Karpas-422 (cell line): Measurements from ENCODE around the gene TTC34. TPM values are rescaled to one million over a fixed set of nuclear protein-coding genes. Genes with fewer than 3 reads are reported as not detected.

Source experiments
- DNase-seq: peaks from one replicate; pipeline ENCODE4 v3.0.0-alpha.2; 2015
- H2AFZ ChIP-seq: fragments of 200-600 bp; sonication (generic); 2 replicates; pipeline ENCODE4 v1.6.1; 2014; ENCODE audit warnings: antibody characterized with exemption, low read length, mixed read lengths
- H3K27ac ChIP-seq: fragments of 200-600 bp; sonication (generic); 2 replicates; pipeline ENCODE4 v1.5.1; 2014; ENCODE audit warnings: mild to moderate bottlenecking, low read length, moderate library complexity
- H3K27me3 ChIP-seq: fragments of 200-600 bp; sonication (generic); 2 replicates; pipeline ENCODE4 v1.6.1; 2014; ENCODE audit warnings: low read length, mixed read lengths
- H3K36me3 ChIP-seq: fragments of 200-600 bp; sonication (generic); 2 replicates; pipeline ENCODE4 v1.6.1; 2014; ENCODE audit warnings: low read length, mixed read lengths; ENCODE audit not compliant: insufficient read depth
- H3K4me1 ChIP-seq: fragments of 200-600 bp; sonication (generic); 2 replicates; pipeline ENCODE4 v1.6.1; 2014; ENCODE audit warnings: mild to moderate bottlenecking, low read length, mixed read lengths
- H3K4me2 ChIP-seq: fragments of 200-600 bp; sonication (generic); 2 replicates; pipeline ENCODE4 v1.6.1; 2014; ENCODE audit warnings: low read length, low read depth, mild to moderate bottlenecking; ENCODE audit not compliant: poor library complexity, severe bottlenecking
- H3K4me3 ChIP-seq: fragments of 200-600 bp; sonication (generic); 2 replicates; pipeline ENCODE4 v1.5.1; 2014; ENCODE audit warnings: mild to moderate bottlenecking, antibody characterized with exemption, low read length, mixed read lengths
- H3K79me2 ChIP-seq: fragments of 200-600 bp; sonication (generic); 2 replicates; pipeline ENCODE4 v1.6.1; 2014; ENCODE audit warnings: mild to moderate bottlenecking, low read length, mixed read lengths
- H3K9ac ChIP-seq: fragments of 200-600 bp; sonication (generic); 2 replicates; pipeline ENCODE4 v1.6.0; 2014; ENCODE audit warnings: low read length
- H3K9me2 ChIP-seq: fragments of 200-600 bp; sonication (generic), shearing (Covaris generic); replicated peaks from 2 replicates; pipeline ENCODE4 v1.6.0; 2014; ENCODE audit warnings: mild to moderate bottlenecking, low read length, moderate library complexity; ENCODE audit not compliant: insufficient read depth
- H3K9me3 ChIP-seq: fragments of 300-700, 200-600 bp; sonication (generic); 2 replicates; pipeline ENCODE4 v1.6.1; 2014; ENCODE audit warnings: low read length, mixed read lengths
- H4K20me1 ChIP-seq: fragments of 200-600 bp; sonication (generic); 2 replicates; pipeline ENCODE4 v1.6.1; 2014; ENCODE audit warnings: mild to moderate bottlenecking, antibody characterized with exemption, low read length, low read depth; ENCODE audit not compliant: insufficient read depth
- total RNA-seq: library from RNA; depleted of rRNA; stranded (reverse); fragments of >200 nt; shearing (Covaris generic); gene quantifications from 2 replicates; pipeline ENCODE4 v1.2.3, GENCODE V29; 2014; ENCODE audit warnings: low replicate concordance

Gene TTC34
- total RNA-seq, 1 experiment from 2014 or later, result 1.0 TPM

DNA sequence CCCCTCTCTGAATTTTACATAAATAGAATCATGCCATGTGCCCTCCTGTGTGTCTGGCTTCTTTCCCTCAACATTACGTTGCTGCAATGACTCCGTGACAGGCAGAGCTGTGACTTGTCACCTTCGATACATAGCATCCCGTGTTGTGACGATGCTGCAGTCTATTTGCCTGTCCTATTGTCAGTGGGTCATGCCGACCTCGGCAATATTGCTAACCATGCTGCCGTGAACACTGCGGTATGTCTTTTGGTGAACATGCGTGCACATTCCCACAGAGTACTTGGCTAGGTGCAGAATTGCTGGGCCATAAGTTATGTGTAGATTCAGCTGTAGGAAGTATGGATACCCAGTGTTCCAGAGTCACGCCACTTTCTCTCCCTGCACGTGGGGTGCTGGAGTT, 36.3 kb upstream of the TTC34 start:
- no peaks in the 10 kb centered on the region for H3K4me1 ChIP-seq
- H3K9me3 ChIP-seq, result no peaks in the 10 kb centered on the region
- H2AFZ ChIP-seq, result no peak overlapping the region
- H3K27ac ChIP-seq, result no peak overlapping the region
- H3K27me3 ChIP-seq, result peaks cover 4% of the 10 kb centered on the region; the same call in 1 of the 2 replicates
- DNase-seq, result no peak
- H3K79me2 ChIP-seq, result no peaks in the 10 kb centered on the region
- H4K20me1 ChIP-seq, result no peaks in the 10 kb centered on the region
- no peak overlapping the region for H3K4me2 ChIP-seq
- no peak overlapping the region for H3K9ac ChIP-seq
- H3K4me3 ChIP-seq, result no peak overlapping the region
- no peaks in the 10 kb centered on the region for H3K36me3 ChIP-seq
- H3K9me2 ChIP-seq, result no peaks in the 10 kb centered on the region

DNA sequence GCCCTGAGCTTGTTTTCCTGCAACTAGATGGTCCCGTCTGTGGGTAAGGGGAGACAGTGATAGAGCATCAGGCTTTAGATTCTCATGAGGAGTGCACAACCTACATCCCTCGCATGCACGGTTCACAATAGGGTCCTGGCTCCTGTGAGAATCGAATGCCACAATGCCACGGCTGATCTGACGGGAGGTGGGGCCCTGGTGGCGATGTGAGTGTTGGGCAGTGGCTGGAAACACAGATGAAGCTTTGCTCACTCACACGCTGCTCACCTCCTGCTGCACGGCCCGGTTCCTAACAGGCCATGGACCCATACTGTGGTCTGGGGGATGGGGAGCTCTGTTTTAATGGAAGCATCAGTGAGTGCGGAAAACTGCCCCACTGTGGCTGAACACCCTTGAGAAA, 35.8 kb upstream of the TTC34 start:
- DNase-seq, result no peak
- H3K4me1 ChIP-seq, result no peaks in the 10 kb centered on the region
- H3K9ac ChIP-seq, result no peak overlapping the region
- no peak overlapping the region for H3K4me2 ChIP-seq
- no peak overlapping the region for H3K27ac ChIP-seq
- H3K79me2 ChIP-seq, result no peaks in the 10 kb centered on the region
- no peak overlapping the region for H2AFZ ChIP-seq
- H4K20me1 ChIP-seq, result no peaks in the 10 kb centered on the region
- H3K9me2 ChIP-seq, result no peaks in the 10 kb centered on the region
- no peak overlapping the region for H3K4me3 ChIP-seq
- no peaks in the 10 kb centered on the region for H3K9me3 ChIP-seq
- H3K36me3 ChIP-seq, result no peaks in the 10 kb centered on the region
- peaks cover 4% of the 10 kb centered on the region; the same call in 1 of the 2 replicates for H3K27me3 ChIP-seq

DNA sequence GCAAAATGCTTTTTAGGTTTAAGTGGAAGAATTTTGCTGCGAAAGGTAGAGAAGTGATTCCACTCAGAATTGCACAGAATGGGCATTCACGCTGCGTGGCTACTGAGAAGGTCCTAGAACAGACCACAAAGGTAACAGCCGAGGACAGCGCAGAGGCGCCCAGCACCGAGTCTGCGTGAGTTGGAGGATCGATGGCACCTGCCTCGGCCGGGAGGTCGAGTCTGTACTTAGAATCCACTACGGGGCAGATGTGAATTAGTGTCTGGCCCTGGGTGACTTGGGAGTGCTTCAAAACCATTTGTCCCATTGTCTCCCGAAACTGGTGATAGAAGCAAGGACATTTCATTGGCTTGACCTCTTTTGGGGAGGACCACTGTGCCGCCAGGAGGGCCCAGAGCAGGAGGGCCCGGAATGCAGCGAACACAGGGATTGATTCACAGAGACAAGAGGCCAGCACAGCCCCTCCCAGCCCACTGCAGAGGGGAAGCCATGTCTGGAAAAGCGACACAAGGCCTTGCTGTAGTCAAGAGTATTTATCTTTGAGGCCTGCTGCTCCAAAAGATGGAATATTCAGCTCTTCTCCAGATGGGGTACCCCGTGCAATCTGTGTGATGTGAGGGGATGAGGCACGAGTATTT, 35.0 kb upstream of the TTC34 start:
- no peak for DNase-seq
- Histone ChIP-seq H3K9me3 (no peaks in the 10 kb centered on the region), H3K9me2 (no peaks in the 10 kb centered on the region), H3K4me2 (no peak overlapping the region), H3K4me3 (no peak overlapping the region), H3K27me3 (peaks cover 4% of the 10 kb centered on the region; the same call in 1 of the 2 replicates), H3K4me1 (no peaks in the 10 kb centered on the region), H4K20me1 (no peaks in the 10 kb centered on the region), H2AFZ (no peak overlapping the region), H3K27ac (no peak overlapping the region), H3K36me3 (no peaks in the 10 kb centered on the region), H3K79me2 (no peaks in the 10 kb centered on the region), H3K9ac (no peak overlapping the region)

DNA sequence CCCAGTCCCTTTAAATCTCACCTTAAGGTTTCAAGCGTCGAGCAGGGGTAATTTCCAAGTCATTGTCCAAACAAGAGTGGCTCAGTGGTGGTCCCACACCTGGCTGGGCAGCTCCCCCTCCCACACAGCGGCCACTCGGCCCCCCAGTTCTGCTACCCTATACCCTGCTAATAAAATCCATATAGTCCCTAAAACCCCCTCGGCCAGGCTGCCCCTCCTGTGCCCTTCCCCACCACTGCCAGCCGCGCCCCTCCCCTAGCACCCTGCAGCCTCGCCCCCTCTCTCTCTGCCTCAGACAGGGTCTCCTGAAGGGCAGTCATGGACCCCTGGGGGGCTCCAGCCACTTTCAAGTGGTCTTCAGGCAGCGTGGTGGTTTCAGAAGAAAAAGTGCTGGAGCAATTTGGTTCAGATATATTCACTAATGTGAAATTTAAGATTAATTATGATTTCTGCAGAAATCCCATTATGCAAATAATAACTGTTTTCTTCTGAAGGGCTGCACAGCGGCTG, 34.2 kb upstream of the TTC34 start:
- H3K4me1 ChIP-seq, result no peaks in the 10 kb centered on the region
- H2AFZ ChIP-seq, result no peak overlapping the region
- H3K9me2 ChIP-seq, result no peaks in the 10 kb centered on the region
- no peak overlapping the region for H3K4me3 ChIP-seq
- no peaks in the 10 kb centered on the region for H4K20me1 ChIP-seq
- H3K9me3 ChIP-seq, result no peaks in the 10 kb centered on the region
- no peaks in the 10 kb centered on the region for H3K79me2 ChIP-seq
- H3K27ac ChIP-seq, result no peak overlapping the region
- H3K36me3 ChIP-seq, result no peaks in the 10 kb centered on the region
- H3K4me2 ChIP-seq, result no peak overlapping the region
- no peak overlapping the region for H3K9ac ChIP-seq
- peaks cover 4% of the 10 kb centered on the region; the same call in 1 of the 2 replicates for H3K27me3 ChIP-seq
- DNase-seq, result no peak

DNA sequence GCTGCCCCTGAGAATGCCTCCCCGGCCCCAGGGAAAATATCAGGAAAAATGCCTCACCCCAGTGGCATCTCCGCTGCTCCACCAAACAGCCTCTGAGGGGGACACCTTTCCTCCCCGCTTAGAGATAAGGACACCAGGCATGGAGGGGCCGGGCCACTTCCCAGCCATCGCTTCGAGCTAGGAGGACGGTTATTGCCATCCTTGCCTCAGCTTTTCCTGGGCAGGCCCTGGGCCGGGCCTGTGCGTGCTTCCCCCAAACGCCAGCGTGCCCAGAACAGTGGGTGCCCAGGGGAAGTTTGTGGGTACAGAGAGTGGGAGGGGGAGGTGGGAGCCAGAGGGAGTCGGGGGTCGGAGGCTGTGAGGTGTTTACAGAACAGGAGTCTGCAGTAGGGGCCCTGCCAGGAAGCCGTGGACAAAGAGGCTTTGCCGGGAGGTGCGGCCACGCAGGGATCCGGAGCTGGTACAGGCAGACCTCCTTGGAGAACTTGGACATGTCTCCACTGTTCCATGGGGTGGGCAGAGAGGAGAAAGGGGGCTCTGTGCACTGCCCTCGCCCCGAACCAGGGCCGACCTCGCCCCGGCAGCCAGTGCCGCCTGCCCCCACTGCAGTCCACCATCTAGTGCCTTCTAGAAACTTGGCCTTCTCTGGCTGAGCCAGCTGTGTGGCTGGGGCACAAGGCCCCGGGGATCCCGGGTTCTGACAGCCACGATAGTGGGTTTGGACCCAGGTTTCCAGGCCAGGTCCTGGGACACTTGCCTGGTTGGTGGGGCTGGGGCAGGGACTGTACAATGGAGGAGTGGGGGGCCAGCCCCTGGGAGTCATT, 33.5 kb upstream of the TTC34 start:
- DNase-seq, result no peak
- Histone ChIP-seq H3K9me3 (no peaks in the 10 kb centered on the region), H3K36me3 (no peaks in the 10 kb centered on the region), H3K27me3 (peaks cover 3% of the 10 kb centered on the region; the same call in 1 of the 2 replicates), H3K4me3 (no peak overlapping the region), H4K20me1 (no peaks in the 10 kb centered on the region), H3K9ac (no peak overlapping the region), H3K9me2 (no peaks in the 10 kb centered on the region), H3K27ac (no peak overlapping the region), H2AFZ (no peak overlapping the region), H3K4me1 (no peaks in the 10 kb centered on the region), H3K79me2 (no peaks in the 10 kb centered on the region), H3K4me2 (no peak overlapping the region)

DNA sequence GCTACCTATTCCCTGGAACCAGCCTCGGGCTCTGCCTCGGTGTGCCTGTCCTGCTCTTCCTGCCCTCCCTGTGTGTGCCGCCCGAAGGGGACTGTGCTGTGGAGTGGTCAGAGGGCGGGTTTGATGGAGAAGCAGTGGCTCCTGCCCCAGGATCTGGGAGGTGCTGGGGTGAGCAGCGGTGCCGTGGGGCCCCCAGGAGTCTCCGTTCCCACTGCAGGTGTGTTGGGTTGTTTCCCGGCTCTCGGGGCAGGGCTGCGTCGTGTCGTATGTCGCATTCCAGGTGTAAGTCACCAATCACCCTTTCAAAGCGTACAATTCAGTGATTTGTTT, 32.6 kb upstream of the TTC34 start:
- Histone ChIP-seq H3K4me2 (no peak overlapping the region), H3K27ac (no peak overlapping the region), H3K4me1 (no peaks in the 10 kb centered on the region), H3K9me3 (no peaks in the 10 kb centered on the region), H3K9ac (no peak overlapping the region), H2AFZ (no peak overlapping the region), H3K27me3 (no peaks in the 10 kb centered on the region), H3K36me3 (no peaks in the 10 kb centered on the region), H3K9me2 (no peaks in the 10 kb centered on the region), H3K4me3 (no peak overlapping the region), H4K20me1 (no peaks in the 10 kb centered on the region), H3K79me2 (no peaks in the 10 kb centered on the region)
- DNase-seq, result no peak

DNA sequence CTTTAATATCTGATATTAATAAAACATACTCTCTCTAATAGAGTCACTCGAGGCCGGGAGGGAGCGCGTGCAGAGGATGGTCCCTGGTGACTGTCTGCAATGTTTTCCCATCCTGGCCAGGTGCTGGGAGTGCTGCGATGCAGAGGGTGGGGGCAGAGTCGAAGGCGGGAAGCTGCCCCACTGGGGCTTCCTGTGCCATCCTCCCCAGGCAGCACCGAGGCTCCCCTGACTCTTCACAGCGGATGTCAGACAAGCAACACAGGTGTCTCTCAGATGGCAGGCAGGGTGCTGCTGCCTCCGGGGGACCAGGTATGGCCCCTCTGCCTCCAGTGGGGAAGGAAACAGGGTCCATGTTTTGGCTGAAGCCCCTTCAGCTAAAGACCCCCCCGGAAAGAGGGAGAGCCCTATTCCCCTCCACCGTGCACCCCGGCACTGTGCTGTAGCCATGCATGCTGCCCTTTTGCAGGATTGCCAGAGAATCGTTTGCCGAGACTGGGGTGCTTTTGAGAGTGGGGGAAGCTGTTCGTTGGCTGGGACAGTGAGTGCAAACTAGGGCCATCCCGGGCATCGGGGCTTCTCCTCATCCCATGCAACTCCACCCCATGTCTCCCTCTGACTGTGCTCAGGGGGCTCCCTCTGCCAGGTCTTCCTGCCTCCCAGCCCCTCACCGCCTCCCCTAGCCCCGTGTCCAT, 32.1 kb upstream of the TTC34 start:
- no peak for DNase-seq

More for the DNA sequence above, 32.1 kb upstream of the TTC34 start:
- no peaks in the 10 kb centered on the region for H3K9me3 ChIP-seq
- no peak overlapping the region for H3K4me2 ChIP-seq
- no peak overlapping the region for H3K9ac ChIP-seq
- no peaks in the 10 kb centered on the region for H3K36me3 ChIP-seq
- H2AFZ ChIP-seq, result no peak overlapping the region
- H3K27me3 ChIP-seq, result no peaks in the 10 kb centered on the region
- no peaks in the 10 kb centered on the region for H3K4me1 ChIP-seq
- no peak overlapping the region for H3K4me3 ChIP-seq
- no peak overlapping the region for H3K27ac ChIP-seq
- H3K79me2 ChIP-seq, result no peaks in the 10 kb centered on the region
- H3K9me2 ChIP-seq, result no peaks in the 10 kb centered on the region
- no peaks in the 10 kb centered on the region for H4K20me1 ChIP-seq
